ENCODE results near the gene AHNAK.
A peak's percentile ranks its signal among the peaks of the same experiment; 100 is the strongest.
"Not testable (repeated sequence)": the region's sequence is repeated elsewhere in the genome, so short reads cannot be mapped to it uniquely, and the experiment has no call there.

Gene AHNAK

DNA sequence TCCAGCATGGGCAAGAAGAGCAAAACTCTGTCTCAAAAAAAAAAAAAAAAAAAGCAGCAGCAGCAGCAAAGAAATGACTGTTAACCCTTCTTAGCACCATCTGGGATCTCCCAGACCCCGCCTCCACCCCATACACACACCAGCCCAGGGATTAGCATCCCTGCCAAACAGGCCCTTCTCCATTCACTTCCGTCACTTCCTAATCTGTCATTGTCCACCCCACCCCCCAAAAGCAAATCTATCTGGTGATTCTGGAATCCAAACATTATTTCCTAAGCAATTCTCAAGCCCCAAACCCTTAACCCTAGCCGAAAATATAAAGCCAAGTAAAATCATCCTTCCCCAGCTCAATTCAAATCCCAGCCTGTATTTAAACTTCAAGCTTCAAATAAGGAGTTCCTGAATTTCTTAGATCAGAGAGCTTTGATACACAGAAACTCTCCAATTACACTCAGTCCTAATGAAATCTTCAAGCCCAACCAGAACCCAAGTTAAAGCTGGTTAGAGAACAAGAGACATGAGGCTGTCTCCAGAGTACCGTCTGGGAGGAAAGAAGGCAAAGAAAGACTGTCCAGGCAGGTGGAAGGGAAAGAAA, 6.0 kb upstream of the AHNAK start:
- Histone ChIP-seq H3K4me1 (ENCODE audit: control insufficient read depth in 2 of 2, insufficient read depth in 2 of 2, low read length in 2 of 2) (peaks cover 83 to 86% of the 10 kb centered on the region in 2 donors), H3K9me3 (ENCODE audit: control insufficient read depth in 2 of 2, low read length in 2 of 2) (no peaks in the 10 kb centered on the region), H3K9ac (ENCODE audit: low read depth in 1 of 2, low read length in 2 of 2) (peak overlapping the region; percentile 82 to 89), H3K4me3 (ENCODE audit: low read length in 2 of 2) (peak overlapping the region; percentile 49 to 63), H3K36me3 (ENCODE audit: control insufficient read depth in 2 of 2, insufficient read depth in 2 of 2, low read length in 2 of 2) (no peaks in the 10 kb centered on the region), H3K27ac (ENCODE audit: low read depth in 2 of 2, low read length in 2 of 2) (peak overlapping the region; percentile 96 to 98), H3K27me3 (ENCODE audit: control insufficient read depth in 2 of 2, insufficient read depth in 2 of 2, low read length in 2 of 2) (no peaks in the 10 kb centered on the region)

DNA sequence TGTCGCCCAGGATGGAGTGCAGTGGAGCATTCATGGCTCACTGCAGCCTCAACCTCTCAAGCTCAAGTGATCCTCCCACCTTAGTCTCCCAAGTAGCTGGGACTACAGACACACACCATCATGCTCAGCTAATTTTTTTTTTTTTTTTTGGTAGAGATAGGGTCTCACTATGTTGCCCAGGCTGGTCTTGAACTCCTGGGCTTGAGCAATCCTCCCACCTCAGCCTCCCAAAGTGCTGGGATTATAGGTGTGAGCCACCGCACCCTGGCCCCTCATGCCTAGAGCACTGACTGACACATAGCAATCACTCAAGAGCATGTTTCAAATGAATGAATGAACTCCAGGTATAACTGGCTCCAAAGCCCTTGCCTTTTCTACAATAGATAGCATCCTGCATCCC, 3.9 kb upstream of the AHNAK start:
- H3K4me3 ChIP-seq (ENCODE audit: low read length in 2 of 2); H3K27ac ChIP-seq (ENCODE audit: low read depth in 2 of 2, low read length in 2 of 2): not testable (repeated sequence)
- H3K4me1 ChIP-seq (ENCODE audit: control insufficient read depth in 2 of 2, insufficient read depth in 2 of 2, low read length in 2 of 2): peaks cover 71% of the 10 kb centered on the region in 2 donors

DNA sequence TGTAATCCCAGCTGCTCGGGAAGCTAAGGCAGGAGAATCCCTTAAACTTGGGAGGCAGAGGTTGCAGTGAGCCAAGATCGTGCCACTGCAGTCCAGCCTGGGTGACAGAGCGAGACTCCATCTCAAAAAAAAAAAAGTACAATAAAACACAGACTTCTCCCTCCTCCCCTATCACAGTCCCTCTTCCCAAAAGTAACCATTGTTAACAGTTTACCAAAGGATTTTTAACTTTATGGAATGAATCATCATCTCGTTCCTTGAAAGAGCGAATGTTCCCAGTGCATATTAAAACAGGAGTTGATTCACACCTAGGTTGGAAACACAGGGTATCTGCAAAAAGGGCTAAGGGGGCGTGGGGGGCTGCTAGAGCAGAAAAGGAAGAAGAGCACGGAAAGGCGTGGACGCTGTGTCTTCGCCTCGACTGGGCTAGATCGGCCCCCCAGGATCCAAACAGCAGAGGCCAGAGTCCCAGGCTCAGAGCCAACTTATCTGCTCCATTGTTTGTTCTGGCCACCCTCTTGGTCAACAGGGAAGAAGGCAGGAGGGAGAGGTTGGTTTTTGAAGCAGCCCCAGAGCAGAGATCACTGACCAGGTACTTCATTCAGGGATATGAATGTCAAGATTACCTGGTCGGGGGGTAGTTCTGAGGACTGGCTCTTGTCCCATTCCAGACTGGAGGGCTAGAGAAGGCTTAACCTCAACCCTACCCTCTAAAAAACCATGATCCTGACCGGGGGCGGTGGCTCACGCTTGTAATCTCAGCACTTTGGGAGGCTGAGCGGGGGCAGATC, 2.1 kb upstream of the AHNAK start:
- H3K27ac ChIP-seq (ENCODE audit: low read depth in 2 of 2, low read length in 2 of 2): peak overlapping the region; percentile 99 to 100
- no peaks in the 10 kb centered on the region for H3K36me3 ChIP-seq (ENCODE audit: control insufficient read depth in 2 of 2, insufficient read depth in 2 of 2, low read length in 2 of 2)
- H3K27me3 ChIP-seq (ENCODE audit: control insufficient read depth in 2 of 2, insufficient read depth in 2 of 2, low read length in 2 of 2): no peaks in the 10 kb centered on the region
- H3K4me1 ChIP-seq (ENCODE audit: control insufficient read depth in 2 of 2, insufficient read depth in 2 of 2, low read length in 2 of 2): peaks cover 68% of the 10 kb centered on the region in 2 donors
- peak overlapping the region; percentile 33 to 50 for H3K4me3 ChIP-seq (ENCODE audit: low read length in 2 of 2)
- H3K9ac ChIP-seq (ENCODE audit: low read depth in 1 of 2, low read length in 2 of 2): peak overlapping the region; percentile 41 to 100
- H3K9me3 ChIP-seq (ENCODE audit: control insufficient read depth in 2 of 2, low read length in 2 of 2): no peaks in the 10 kb centered on the region

More for the DNA sequence above, 3.9 kb upstream of the AHNAK start:
- H3K9me3 ChIP-seq (ENCODE audit: control insufficient read depth in 2 of 2, low read length in 2 of 2); H3K27me3 ChIP-seq (ENCODE audit: control insufficient read depth in 2 of 2, insufficient read depth in 2 of 2, low read length in 2 of 2); H3K36me3 ChIP-seq (ENCODE audit: control insufficient read depth in 2 of 2, insufficient read depth in 2 of 2, low read length in 2 of 2); H3K9ac ChIP-seq (ENCODE audit: low read depth in 1 of 2, low read length in 2 of 2): not testable (repeated sequence)

DNA sequence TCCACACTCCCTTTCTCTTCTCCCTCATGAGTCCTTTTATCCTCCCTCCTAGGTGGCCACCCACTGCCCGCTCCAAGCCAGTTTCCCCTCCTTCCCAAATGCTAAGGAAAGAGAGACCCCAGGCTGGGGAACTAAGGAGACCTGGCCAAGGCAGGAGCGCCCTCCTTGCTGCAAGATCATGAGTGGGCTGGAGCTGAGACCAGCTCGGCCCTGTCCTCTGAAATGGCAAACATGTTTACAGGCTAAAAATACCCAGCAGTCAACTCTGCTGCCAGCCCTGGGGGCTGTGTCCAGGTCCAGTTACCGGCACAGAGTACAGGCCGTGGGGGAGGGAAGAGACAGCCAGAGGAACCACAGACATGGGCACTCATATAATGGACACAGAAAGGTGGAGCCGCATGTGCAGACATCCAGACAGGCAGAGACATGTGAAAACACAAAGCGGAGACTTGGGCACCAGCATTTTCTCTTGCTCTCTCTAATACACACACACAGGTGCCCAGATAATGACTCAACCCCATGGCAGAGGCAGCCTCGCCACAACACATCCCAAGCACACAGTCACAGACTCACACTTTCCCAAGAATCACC, 1.2 kb upstream of the AHNAK start:
- no peaks in the 10 kb centered on the region for H3K27me3 ChIP-seq (ENCODE audit: control insufficient read depth in 2 of 2, insufficient read depth in 2 of 2, low read length in 2 of 2)
- H3K9ac ChIP-seq (ENCODE audit: low read depth in 1 of 2, low read length in 2 of 2): peak overlapping the region; percentile 56 to 100
- peak overlapping the region; percentile 79 to 97 for H3K4me3 ChIP-seq (ENCODE audit: low read length in 2 of 2)
- peak overlapping the region; percentile 99 to 100 for H3K27ac ChIP-seq (ENCODE audit: low read depth in 2 of 2, low read length in 2 of 2)
- H3K4me1 ChIP-seq (ENCODE audit: control insufficient read depth in 2 of 2, insufficient read depth in 2 of 2, low read length in 2 of 2): peaks cover 67 to 70% of the 10 kb centered on the region in 2 donors
- H3K9me3 ChIP-seq (ENCODE audit: control insufficient read depth in 2 of 2, low read length in 2 of 2): no peaks in the 10 kb centered on the region
- H3K36me3 ChIP-seq (ENCODE audit: control insufficient read depth in 2 of 2, insufficient read depth in 2 of 2, low read length in 2 of 2): no peaks in the 10 kb centered on the region

DNA sequence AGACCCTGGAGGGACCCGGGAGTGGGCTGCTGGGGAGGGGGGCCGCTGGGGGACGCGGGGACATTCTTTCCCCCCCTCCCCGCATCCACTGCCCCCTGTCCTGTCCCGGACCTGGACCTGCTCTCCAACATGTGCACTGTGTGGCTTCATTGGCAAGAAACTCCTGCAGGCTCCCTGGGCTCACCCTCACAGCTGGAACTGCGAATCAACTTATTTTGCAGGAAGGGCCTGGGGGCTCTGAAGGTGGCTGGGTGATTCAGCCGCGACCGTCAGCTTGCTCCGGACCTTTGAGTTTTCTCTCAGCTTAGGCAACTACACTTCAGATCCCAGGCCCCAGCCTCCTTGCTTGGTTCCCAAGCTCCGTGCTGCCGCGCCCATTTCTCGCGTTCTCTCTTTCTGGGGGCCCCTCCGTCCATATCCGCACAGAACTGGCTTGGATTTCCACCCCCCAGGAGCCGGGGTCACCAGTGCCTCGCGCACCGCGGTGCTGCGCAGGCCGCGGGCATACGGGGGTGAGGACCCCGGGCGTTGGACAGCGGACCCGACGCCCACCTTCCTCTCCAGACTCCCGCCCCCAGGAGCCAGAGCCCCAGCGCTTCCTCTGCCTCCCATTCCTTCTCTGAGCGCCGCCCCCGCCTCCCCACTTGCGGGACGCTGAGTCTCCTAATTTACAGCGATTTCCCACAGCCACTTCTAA, 471 bp upstream of the AHNAK start:
- no peaks in the 10 kb centered on the region for H3K36me3 ChIP-seq (ENCODE audit: control insufficient read depth in 2 of 2, insufficient read depth in 2 of 2, low read length in 2 of 2)
- H3K27ac ChIP-seq (ENCODE audit: low read depth in 2 of 2, low read length in 2 of 2): peak overlapping the region; percentile 99 to 100
- H3K9me3 ChIP-seq (ENCODE audit: control insufficient read depth in 2 of 2, low read length in 2 of 2): no peaks in the 10 kb centered on the region
- no peaks in the 10 kb centered on the region for H3K27me3 ChIP-seq (ENCODE audit: control insufficient read depth in 2 of 2, insufficient read depth in 2 of 2, low read length in 2 of 2)
- H3K9ac ChIP-seq (ENCODE audit: low read depth in 1 of 2, low read length in 2 of 2): peak overlapping the region; percentile 56 to 100
- peak overlapping the region; percentile 79 to 97 for H3K4me3 ChIP-seq (ENCODE audit: low read length in 2 of 2)
- H3K4me1 ChIP-seq (ENCODE audit: control insufficient read depth in 2 of 2, insufficient read depth in 2 of 2, low read length in 2 of 2): peaks cover 66 to 70% of the 10 kb centered on the region in 2 donors

DNA sequence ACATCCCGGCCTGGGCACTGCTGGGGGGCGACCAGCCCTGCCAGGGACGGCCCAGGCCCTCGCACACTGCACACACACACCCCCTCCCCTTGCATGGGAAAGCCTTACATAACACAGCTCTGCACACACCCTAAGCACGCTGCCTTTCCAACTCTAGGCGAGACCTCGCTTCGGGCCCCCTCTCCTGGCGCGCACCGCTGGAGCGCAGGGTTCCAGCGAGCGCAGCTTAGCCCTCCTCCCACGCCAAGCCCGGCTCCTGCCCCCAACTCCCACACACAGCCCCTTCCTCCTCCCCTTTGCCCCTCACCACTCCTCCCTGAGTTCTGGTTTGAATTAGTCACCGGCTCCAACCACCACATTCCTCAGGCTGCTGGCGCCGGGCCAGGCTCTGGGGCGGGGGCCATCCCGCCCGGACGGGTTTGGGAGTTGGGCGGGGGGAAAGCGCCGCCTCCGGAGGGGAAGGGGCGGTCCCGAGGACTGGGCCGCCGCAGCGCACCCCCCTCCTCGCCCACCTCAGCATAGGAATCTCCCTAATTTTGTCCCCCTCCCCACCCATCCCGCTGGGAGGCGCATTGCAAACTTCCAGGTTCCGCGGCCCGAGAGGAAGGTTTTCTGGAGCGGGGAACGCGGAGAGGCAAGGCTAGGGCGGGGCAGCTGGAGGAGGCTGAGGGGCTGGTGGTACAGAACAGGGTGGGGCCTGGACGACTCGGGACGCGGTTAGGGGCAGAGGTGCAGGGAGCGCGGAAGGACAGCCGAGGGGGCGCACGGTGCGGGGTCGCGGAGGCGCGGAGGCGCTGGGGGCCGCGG, 966 bp downstream of the AHNAK start:
- Histone ChIP-seq H3K27me3 (ENCODE audit: control insufficient read depth in 2 of 2, insufficient read depth in 2 of 2, low read length in 2 of 2) (no peaks in the 10 kb centered on the region), H3K4me1 (ENCODE audit: control insufficient read depth in 2 of 2, insufficient read depth in 2 of 2, low read length in 2 of 2) (peaks cover 69 to 72% of the 10 kb centered on the region in 2 donors), H3K27ac (ENCODE audit: low read depth in 2 of 2, low read length in 2 of 2) (peak overlapping the region; percentile 99 to 100), H3K9me3 (ENCODE audit: control insufficient read depth in 2 of 2, low read length in 2 of 2) (no peaks in the 10 kb centered on the region), H3K4me3 (ENCODE audit: low read length in 2 of 2) (peak overlapping the region; percentile 90 to 97), H3K9ac (ENCODE audit: low read depth in 1 of 2, low read length in 2 of 2) (peak overlapping the region; percentile 95 to 100), H3K36me3 (ENCODE audit: control insufficient read depth in 2 of 2, insufficient read depth in 2 of 2, low read length in 2 of 2) (no peaks in the 10 kb centered on the region)

DNA sequence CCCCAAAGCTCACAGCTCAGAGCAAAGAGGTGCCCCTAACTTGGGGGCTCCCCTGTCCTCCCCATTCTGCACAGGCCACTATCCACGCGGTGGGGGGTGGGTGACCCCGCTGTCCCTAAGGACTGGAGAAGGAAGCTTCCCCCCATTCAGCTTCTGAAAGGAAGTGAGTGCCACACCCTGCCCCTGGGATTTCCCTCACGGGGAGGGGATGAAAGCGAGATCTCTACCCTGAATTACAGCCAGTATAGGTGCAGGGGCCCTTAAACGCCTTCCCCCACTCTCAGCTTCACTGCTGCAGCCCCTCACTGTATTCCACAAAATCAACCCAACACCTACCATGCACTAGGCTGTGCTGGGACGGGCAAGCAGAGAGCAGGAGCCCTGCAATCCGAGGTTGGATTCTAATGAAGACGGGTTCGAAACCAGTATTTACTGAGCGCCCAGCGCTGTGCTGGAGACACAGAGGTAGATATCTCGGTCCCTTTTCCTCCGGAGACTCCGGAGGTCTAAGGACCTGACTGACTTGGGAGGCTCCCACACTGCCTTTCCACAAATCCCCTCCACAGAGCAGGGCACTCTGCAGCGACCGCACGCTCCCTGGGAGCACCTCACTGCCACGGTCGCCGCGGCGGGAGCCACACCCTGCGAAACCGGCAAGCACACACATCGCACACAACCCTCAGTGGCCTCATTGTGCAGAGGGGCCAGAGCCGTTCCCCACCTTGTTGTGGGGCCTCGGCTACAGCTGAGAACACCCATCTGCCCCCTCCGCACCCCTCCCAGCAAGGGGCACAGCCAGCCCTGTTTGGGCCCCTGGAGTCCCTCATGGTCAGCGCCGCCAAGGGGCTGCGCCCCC, 1.8 kb downstream of the AHNAK start:
- H3K36me3 ChIP-seq (ENCODE audit: control insufficient read depth in 2 of 2, insufficient read depth in 2 of 2, low read length in 2 of 2): no peaks in the 10 kb centered on the region
- H3K27me3 ChIP-seq (ENCODE audit: control insufficient read depth in 2 of 2, insufficient read depth in 2 of 2, low read length in 2 of 2): no peaks in the 10 kb centered on the region
- H3K4me1 ChIP-seq (ENCODE audit: control insufficient read depth in 2 of 2, insufficient read depth in 2 of 2, low read length in 2 of 2): peaks cover 76 to 77% of the 10 kb centered on the region in 2 donors
- peak overlapping the region; percentile 90 to 97 for H3K4me3 ChIP-seq (ENCODE audit: low read length in 2 of 2)
- H3K9me3 ChIP-seq (ENCODE audit: control insufficient read depth in 2 of 2, low read length in 2 of 2): no peaks in the 10 kb centered on the region
- H3K9ac ChIP-seq (ENCODE audit: low read depth in 1 of 2, low read length in 2 of 2): peak overlapping the region; percentile 95 to 100
- peak overlapping the region; percentile 99 to 100 for H3K27ac ChIP-seq (ENCODE audit: low read depth in 2 of 2, low read length in 2 of 2)

DNA sequence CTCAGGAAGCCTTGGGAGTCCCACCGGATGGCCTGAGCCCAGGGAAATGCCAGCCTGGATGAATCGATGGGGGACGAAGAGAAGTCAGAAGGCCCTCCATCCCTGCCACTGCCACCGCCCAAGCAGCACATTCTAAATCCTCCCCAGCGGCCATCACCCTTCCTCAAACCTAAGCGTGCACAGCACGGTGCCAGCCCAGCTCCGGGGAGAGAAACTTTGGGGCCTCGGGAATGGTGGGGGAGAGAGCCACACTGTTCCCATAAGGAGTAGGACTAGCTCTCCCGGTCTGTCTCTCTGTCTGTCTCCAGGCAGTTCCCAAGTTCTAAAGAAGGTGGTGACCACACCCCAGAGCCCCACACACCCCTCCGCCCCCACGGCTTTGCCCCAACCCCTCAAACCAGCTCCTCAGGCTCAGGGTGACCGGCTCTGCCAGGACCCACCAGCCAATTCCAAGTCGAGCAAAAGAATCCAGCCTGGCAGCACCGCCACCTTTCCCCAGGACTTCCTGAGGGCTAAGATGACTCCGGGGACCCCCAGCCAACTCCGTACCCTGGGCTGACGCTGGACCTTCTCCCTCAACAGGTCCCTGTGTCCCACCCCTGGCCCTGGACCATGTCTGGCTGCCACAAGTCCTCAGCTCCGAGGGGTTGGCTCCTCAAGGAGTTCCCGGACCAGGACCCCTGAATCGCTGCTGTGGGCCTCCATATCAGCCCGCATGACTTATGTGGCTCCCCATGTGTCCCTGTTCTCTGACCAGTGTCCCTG, 2.7 kb downstream of the AHNAK start:
- Histone ChIP-seq H3K4me3 (ENCODE audit: low read length in 2 of 2) (peak overlapping the region; percentile 90 to 97), H3K27me3 (ENCODE audit: control insufficient read depth in 2 of 2, insufficient read depth in 2 of 2, low read length in 2 of 2) (no peaks in the 10 kb centered on the region), H3K9me3 (ENCODE audit: control insufficient read depth in 2 of 2, low read length in 2 of 2) (no peaks in the 10 kb centered on the region), H3K36me3 (ENCODE audit: control insufficient read depth in 2 of 2, insufficient read depth in 2 of 2, low read length in 2 of 2) (peaks cover 2% of the 10 kb centered on the region in 2 donors), H3K9ac (ENCODE audit: low read depth in 1 of 2, low read length in 2 of 2) (peak overlapping the region; percentile 95 to 100), H3K27ac (ENCODE audit: low read depth in 2 of 2, low read length in 2 of 2) (peak overlapping the region; percentile 99 to 100), H3K4me1 (ENCODE audit: control insufficient read depth in 2 of 2, insufficient read depth in 2 of 2, low read length in 2 of 2) (peaks cover 78 to 83% of the 10 kb centered on the region in 2 donors)

Data from mucosa of rectum (tissue), 2 donors.